G401.6 (cell line): Measurements from ENCODE around the gene C1orf115.
"Not testable (repeated sequence)": the region's sequence is repeated elsewhere in the genome, so short reads cannot be mapped to it uniquely, and the experiment has no call there.

Source experiments
- FAIRE-seq: peaks from 2 replicates; lab custom pipeline; 2012; peaks lifted over from hg19 to GRCh38; lab: Jason Lieb, UNC

The C1orf115 gene, protein sequence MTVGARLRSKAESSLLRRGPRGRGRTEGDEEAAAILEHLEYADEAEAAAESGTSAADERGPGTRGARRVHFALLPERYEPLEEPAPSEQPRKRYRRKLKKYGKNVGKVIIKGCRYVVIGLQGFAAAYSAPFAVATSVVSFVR

DNA sequence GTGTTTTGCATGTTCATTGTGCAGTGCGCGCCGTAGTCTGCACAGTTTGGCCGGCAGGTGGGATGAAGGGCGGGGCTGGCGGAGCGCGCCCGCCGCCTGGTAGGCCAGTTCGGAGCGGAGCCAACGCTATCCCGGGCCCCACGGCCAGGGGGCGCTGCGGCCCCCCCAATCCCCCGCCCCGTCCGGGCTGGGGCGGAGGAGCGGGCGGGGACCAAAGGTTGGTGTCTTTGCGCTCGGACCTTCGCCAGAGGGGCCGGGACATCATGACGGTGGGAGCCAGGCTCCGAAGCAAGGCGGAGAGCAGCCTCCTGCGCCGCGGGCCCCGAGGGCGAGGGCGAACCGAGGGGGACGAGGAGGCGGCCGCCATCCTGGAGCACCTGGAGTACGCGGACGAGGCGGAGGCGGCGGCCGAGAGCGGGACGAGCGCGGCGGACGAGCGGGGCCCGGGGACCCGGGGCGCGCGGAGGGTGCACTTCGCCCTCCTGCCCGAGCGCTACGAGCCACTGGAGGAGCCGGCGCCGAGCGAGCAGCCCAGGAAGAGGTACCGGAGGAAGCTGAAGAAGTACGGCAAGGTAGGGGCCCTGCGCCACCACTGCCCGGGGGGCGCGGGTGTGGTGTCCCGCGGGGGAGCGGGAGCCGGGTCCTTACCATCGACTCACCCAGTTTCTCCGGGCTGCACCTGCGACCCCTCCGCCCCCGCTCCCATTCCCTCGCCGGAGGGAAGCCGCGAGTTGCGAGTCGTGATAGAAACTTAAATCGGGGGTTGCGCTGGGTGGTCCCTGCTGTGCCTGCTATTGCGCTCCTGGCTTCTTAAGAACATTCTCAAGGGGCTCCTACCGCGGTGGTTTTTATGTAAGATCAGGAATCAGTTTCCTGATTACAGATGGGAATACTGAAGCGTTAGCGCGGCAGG lies at the start of gene C1orf115:
TSS of gene C1orf115 (plus strand) at position 224 of the 913 bp plus-strand sequence. CDS start at position 264, 40 bp downstream.
- FAIRE-seq = no peak

DNA sequence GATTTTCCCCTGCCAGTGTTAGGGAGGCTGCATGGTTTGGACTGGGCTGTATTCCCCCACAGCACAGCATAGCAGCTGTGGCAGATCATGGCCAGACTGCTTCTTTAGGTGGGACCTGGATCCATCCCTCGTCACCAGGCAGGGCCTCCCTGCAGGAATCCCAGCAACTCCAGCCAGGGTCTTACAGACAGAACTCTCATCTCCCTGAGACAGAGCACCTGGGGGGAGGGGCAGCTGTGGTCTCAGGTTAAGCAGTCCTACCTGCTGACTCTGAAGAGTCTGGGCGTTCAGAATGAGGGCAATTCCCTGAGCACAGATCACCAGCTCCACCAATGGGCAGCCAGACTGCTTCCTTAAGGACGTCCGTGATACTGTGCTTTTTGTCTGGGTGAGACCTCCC lies 47.9 kb upstream of the C1orf115 start:
- no peak for FAIRE-seq

DNA sequence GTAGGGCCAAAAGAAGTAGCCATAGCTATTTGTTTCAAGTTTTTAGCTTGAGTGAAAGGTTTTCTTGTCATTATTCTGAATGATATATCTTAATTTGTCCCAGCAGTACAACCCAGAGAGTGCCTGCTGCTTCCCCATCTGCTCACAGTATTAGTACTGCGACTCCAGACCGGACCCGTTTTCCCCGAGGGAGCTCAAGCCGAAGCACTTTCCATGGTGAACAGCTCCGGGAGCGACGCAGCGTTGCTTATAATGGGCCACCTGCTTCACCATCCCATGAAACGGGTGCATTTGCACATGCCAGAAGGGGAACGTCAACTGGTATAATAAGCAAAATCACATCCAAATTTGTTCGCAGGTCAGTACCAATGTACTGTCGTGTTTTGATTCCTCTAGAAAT lies 37.2 kb upstream of the C1orf115 start:
- no peak for FAIRE-seq

DNA sequence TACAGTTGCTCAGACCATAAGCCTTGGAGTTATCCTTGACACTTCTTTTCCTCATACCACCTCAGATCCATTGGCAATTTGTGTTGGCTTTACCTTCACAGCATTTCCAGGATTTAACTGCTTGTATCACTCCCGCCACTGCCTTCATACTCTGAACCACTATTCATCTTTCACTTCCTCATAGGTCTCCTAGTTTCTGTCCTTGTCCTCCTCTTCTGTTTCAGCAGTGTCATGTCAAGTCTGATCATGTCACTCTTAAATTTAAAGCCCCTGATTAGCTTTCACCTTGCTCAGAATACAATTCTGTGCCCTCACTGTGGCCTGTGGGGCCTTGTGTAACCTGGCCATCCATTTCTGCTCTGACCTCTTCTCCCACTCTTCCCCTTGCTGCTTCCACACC lies 34.7 kb upstream of the C1orf115 start:
- FAIRE-seq = no peak

DNA sequence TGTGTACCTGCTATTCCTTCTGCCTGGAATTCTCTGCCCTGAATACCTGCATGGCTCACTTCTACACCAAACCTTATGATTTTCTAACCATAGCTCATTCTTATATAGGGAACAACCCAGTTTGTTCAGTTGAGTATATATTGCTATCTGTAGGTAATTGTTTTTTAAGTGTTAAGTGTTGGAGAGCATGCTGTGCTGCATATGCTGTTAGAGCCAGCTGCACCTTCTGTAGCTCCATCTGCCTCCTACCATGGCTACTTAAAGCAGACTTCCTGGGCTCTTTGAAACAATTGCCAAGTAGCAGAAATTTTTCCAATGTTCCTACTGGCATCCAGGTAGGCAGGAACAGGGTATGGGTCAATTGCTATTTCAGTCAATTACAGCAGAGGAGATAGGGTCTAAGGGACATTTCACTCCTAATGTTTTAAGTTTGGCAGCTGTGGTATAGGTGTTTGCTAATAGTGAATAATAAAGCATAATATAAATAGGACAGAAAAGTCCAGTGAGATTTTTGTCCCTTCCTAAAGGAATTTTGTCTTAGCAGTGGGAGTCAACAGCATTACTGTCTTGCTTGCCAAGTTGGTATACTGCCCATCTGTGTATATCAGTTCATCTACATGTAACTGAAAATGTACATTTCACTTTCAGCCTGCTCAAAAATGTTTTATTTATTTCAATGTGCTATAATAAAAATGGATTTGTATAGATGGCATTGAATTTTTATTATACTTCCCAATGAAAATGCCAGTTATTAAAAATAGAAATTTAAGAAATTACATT lies 34.0 kb upstream of the C1orf115 start:
- FAIRE-seq = no peak

DNA sequence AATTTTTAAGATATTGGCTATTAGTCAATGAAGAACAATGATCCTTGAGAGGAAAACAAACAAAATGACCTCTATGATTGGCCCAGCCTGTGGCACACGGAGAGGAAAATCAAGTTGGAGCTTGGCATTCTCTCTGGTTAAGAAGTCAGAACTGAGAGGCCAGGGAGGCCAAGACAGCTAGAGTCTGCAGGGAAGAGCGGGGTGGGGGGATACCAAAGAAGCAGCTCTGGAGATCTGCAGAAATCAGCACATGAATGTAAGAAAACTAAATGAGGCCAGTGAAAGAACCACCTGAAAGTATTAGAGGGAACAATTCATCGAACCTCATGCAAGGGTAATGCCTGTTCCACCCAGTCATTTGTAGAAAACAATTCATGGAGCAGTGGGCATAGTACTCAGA lies 23.8 kb upstream of the C1orf115 start:
- FAIRE-seq = no peak

DNA sequence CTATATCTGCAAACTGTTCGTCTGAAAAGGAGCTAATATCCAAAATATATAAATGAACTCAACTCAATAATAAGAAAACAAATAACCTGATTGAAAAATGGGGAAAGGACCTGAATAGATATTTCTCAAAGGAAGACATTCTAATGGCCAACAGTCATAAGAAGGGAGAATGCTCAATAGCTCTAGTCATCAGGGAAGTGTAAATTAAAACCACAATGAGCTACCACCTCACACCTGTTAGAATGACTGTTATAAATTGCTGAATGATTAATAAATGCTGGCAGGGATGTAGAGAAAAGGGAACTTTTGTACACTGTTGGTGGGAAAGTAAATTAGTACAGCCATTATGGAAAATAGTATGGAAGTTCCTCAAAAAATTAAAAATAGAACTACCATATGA lies 21.2 kb upstream of the C1orf115 start:
- FAIRE-seq = no peak

DNA sequence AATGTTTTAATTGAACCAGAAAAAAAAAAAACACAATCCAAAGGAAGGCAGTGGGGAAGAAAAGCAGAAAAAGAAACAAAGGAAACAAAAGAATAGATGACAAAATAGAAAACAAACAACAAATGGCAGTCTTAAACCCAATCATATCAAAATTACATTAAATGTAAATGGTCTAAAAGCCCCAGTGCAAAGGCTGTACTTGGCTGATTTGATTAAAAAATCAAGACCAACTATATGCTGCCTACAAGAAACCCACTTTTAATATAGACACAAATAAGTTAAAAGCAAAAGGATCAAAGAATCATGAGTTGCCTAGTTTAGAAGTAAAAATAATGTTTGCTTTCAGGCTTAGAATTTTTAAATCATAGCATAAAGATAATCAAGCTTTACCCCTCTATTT lies 19.8 kb upstream of the C1orf115 start:
- no peak for FAIRE-seq

DNA sequence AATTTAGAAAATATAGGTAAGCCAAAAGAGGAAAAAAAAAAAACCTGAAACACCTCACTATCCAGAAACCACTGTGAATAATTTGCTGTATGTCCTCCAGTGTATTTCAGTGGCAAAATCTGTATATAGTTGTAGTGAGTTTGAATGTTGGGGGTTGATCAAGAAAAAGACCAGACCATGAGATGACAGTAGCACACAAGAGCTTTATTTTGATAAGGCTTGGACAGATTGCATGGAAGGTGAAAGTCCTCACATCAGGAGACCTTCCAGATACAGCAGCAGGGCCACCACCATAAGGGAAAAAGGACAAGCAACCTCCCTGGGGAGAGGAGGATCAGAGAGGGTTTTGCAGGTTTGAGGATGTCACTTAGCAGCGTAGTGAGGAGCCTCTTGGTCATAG lies 16.2 kb upstream of the C1orf115 start:
- no peak for FAIRE-seq

DNA sequence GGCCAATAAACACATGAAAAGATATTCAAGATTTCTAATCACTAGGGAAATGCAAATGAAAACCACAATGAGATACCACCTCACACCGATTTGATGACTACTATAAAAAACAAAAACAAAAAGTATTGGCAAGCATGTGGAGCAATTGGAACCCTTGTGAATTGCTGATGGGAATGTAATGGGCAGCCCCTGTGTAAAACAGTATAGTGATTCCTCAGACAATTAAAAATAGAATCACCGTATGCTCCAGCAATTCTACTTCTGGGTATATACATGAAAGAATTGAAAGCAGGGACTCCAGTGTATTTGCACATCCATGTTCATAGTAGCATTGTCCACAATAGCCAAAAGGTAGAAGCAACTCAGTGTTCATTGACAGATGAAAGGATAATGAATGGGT lies 12.9 kb upstream of the C1orf115 start:
- no peak for FAIRE-seq

DNA sequence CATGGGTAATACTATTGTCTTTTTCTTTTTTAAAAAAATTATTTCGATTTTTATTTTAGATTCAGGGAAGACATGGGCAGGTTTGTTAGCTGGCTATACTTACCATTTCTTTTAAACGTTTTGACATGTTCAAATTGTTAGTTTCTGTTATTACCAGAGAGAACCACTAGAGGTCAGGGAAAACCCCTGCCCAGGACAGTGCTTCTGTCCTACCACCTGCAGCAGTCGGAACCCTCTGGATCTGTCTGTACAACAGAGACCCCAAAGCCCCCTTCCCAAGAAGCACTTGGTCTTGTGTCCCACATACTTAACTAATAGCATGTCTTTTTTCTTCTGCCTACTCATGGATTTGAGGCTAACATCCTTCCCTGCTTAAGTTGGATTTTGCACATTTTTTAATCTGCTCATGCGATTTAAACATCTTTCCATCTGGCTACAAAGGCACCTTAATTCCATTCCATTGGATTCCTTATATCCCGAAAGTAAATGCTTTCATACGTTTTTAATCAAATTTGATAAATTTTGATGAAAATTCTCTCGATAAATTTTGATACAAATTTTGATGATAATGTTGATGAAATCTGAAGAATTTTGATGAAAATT lies 10.0 kb upstream of the C1orf115 start:
- peak; percentile 83 for FAIRE-seq

DNA sequence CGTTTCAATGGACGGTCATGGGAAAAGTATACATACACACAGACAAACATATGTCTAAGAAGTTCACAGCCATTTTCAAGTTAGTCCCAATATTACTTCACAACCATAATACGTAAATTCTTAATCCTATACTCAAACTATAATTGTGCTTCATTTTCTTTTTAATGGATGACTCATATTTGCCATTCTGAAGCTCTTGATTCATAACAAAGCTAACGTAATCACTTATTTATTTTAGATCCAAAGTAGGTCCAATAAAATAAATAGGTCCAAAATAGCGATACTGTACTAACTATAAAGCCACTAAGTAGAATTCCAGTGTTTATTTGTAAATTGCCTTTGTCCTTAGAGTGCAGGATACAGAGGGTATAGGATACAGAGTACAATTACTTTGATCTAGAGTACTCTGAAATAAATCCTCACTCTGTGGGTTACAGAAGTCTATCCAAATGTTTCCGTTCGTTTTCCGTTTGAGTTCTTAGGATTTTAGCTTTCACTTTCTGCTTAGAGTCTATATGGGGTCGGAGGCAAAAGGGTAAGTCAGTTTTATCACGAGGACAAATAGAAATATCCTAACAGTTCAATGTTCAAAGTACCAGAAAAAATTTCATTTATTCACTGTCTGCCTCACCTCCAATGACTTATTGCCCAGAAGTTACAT lies 8.8 kb upstream of the C1orf115 start:
- no peak for FAIRE-seq

DNA sequence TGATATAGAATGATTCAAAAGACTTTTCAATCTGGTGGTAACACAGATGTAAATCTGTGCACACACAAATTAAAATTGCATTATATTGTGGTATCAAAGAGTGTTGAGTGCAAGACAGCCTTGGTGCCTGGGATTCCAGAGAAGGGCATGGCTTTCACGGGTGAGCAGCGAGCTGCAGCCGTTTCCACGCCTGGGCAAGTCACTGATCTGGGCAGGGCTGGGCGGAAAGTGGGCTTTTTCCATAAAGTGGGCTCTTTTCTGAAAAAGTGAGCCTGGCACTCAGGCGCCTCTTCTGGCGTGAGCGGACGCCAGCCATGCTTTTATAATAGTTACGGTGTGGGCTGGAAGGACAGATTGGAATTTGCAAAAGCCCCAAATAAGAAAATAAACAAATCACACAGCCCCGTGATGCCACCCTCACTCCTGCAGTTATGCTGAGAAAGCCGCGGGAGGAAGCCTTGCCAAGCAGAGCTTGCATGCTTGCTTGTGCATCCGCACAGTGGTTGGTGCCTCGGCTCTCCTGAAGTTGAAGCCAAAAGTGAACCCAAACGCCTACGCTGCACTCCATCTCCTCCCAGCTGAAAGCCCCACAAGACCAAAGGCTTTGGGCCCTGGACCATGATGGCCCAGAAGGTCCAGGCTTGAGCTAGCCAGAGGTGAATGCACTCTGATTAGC lies 7.1 kb upstream of the C1orf115 start:
- no peak for FAIRE-seq

DNA sequence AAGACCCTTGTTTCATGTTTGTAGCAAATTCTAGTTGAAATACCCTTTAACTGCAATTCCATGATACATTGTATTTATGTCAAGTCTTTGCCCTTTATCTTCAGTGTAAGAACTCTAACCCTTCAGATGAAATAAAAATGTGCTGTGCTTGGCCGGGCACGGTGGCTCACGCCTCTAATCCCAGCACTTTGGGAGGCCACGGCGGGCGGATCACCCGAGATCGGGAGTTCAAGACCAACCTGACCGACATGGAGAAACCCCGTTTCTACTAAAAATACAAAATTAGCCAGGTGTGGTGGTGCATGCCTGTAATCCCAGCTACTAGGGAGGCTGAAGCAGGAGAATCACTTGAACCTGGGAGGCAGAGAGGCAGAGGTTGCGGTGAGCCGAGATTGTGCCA lies 6.4 kb upstream of the C1orf115 start:
- not testable (repeated sequence) for FAIRE-seq

DNA sequence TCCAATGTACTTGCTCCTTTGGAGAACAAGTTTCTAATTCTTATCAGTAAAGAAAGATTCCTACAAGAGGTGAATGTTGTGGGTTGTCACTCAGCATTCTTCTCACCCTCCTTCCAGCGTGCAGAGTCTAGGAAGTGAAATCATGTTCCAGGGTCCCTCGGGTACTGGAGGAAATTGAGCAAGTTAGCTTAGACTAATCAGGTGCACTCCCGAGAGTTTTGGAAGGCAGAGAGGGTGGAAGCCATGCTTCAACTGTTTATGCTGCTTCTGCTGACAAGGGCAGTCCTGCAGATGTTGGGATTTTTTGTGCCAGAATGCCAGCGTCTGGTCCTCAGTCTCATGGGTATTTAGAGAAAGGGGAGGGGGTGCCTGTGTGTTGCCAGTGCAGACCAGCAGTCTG lies 5.3 kb upstream of the C1orf115 start:
- FAIRE-seq = no peak

DNA sequence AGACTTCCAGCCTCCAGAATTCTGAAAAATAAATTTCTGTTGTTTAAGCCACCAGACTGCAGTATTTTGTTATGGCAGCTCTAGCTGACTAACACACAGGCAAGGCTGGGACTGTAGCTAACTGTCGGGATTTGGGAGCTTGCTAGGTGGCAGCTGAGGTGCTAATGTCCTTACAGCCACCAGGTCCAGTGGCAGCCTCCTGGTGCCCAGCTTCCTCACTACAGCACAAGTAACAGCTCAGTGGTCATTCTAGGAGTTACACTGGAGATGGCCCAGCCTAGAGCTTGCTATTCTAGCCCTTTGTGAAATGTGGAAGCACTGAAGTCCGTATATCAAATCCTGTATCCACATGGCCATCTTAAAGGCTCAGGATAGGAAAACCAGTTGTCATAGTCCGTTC lies 4.3 kb upstream of the C1orf115 start:
- no peak for FAIRE-seq

DNA sequence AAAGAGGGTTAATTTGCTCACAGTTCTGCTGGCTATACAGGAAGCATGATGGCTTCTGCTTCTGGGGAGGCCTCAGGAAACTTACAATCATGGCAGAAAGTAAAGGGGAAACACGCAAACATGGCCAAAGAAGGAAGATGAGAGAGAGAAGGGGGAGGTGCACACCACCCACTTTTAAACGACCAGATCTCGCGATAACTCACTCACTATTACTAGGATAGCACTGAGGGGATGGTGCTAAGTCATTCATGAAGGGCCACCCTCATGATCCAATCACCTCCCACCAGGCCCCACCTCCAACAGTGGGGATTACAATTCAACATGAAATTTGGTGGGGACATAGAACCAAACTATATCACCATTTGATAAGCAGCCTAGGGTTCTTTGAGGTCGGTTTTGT lies 2.4 kb upstream of the C1orf115 start:
- FAIRE-seq = no peak

DNA sequence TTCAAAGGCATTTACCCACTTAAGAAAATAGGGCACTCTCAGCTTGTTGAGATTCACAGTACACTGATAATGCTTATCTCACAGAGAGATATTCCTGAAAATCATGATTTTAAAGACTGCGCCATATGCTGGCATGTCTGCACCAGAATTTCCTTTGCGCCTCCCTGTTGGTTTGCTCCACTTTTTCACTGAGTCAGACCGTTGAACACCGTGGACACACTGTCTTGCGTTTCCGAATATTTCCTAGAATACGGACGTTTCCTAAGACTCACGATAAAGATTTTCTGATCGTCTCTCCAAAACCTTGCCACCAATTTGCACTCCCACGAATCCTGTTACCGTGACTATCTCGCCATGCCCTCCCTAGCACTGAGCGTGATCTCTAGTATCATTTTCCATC lies 497 bp upstream of the C1orf115 start:
- no peak for FAIRE-seq

DNA sequence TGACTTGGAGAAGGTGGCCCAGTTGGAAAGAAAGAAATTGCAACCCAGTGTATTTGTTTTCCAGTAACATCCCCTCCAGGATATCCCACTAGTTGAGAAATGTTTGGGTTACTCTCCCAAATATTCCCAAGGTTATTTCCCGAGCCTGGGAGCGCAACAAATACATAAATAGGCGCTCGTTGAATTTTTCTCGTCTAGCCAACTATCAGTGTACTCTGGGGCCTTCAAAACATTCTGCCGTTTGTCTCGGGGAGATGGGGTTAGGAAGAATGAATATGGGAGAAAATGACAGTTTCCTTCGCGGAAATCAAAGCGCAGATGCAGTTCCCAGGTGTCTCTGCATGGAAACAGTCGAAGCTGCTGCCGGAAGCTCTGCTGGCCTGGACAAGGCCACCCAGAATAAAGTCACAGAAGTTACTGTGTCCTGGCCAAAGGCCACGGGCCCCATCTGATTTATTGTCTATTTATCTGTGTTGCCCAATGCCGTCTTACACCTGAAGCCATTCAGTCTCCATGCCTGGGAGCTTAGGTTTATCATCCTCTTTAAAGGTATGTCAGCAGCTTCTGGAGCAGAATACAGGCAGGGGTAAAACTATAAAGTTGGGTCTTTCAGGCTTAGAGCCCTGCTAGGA lies 1.0 kb downstream of the C1orf115 start:
- no peak for FAIRE-seq

DNA sequence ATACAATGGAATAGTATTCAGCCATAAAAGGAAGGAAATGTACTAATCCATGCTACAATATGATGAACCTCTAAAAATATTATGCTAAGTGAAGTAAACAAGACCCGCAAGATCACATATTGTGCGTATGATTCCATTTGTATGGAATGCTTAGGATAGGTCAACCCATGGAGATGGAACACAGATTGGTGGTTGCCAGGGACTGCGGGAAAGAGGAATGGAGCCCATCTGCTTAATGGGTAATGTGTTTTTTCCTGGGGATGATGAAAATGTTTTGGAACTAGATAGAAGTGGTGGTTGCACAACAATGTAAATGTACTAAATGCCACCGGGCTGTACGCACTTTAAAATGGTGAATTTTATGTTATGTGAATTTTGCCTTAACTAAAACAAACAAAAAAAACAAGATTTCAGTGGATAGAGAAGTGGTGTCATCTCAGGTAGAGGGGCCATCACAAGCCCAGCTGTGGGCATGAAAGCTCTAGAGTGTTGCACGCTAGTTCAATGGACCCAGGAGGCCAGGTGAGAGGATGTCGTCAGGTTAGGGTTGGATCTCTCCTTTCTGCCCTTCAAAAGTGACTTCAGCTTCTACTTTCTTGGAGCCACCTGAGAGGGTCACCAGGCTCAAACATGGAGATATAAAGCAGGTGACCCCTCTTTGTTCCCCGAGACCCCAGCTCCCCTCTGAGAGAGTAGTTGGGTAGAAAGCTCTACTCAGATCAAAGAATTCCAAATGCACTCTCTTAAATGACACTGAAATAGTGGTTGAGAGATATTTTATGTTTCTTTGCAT lies 2.5 kb downstream of the C1orf115 start:
- FAIRE-seq = no peak
